HepG2 (cell line): ENCODE data around the gene POLR2H. TPM values are rescaled to one million over a fixed set of nuclear protein-coding genes. Genes with fewer than 3 reads are reported as not detected.

Source experiments
- ARNT ChIP-seq: fragments of 450-650 bp; IDR thresholded peaks from 2 replicates; pipeline ENCODE4 v1.6.1; 2017
- FOSL2 ChIP-seq: sonication (generic); formaldehyde crosslinking; IDR thresholded peaks from 2 replicates; pipeline ENCODE4 v1.4.0; 2020; ENCODE audit warnings: missing genetic modification reagents
- MTA3 ChIP-seq: sonication (generic); formaldehyde crosslinking; IDR thresholded peaks from 2 replicates; pipeline ENCODE4 v1.4.0; 2020; ENCODE audit warnings: missing genetic modification reagents
- NFIC ChIP-seq: IDR thresholded peaks from 2 replicates; pipeline ENCODE4 v1.6.1; 2012; ENCODE audit warnings: mild to moderate bottlenecking, low read length, inconsistent platforms
- RFX1 ChIP-seq: fragments of 450-650 bp; IDR thresholded peaks from 2 replicates; pipeline ENCODE4 v1.6.1; 2017
- TBX2 ChIP-seq: sonication (generic); formaldehyde crosslinking; IDR thresholded peaks from 2 replicates; pipeline ENCODE4 v1.5.0; 2020; ENCODE audit warnings: missing genetic modification reagents, mild to moderate bottlenecking, borderline replicate concordance
- TOE1 ChIP-seq: sonication (generic); formaldehyde crosslinking; IDR thresholded peaks from 2 replicates; pipeline ENCODE4 v1.4.0; 2020; ENCODE audit warnings: mild to moderate bottlenecking, missing genetic modification reagents
- ZEB1 ChIP-seq: IDR thresholded peaks from 2 replicates; pipeline ENCODE4 v1.6.1; 2012; ENCODE audit warnings: mild to moderate bottlenecking, low read depth, inconsistent platforms; ENCODE audit not compliant: insufficient replicate concordance
- ZFP41 ChIP-seq: sonication (generic); formaldehyde crosslinking; IDR thresholded peaks from 2 replicates; pipeline ENCODE4 v1.4.0; 2020; ENCODE audit warnings: mild to moderate bottlenecking, missing genetic modification reagents, borderline replicate concordance
- ZMYM2 ChIP-seq: sonication (generic); formaldehyde crosslinking; IDR thresholded peaks from 2 replicates; pipeline ENCODE4 v1.8.0; 2022; ENCODE audit warnings: mild to moderate bottlenecking, missing genetic modification reagents
- ZMYM4 ChIP-seq: sonication (generic); formaldehyde crosslinking; IDR thresholded peaks from 2 replicates; pipeline ENCODE4 v1.8.1; 2023; ENCODE audit warnings: mild to moderate bottlenecking, missing genetic modification reagents
- ZNF101 ChIP-seq: sonication (generic); formaldehyde crosslinking; IDR thresholded peaks from 2 replicates; pipeline ENCODE4 v1.4.0; 2020; ENCODE audit warnings: mild to moderate bottlenecking, low read depth, missing genetic modification reagents, borderline replicate concordance
- ZNF350 ChIP-seq: sonication (generic); formaldehyde crosslinking; IDR thresholded peaks from 2 replicates; pipeline ENCODE4 v1.4.0; 2020; ENCODE audit warnings: mild to moderate bottlenecking, low read depth, missing genetic modification reagents, borderline replicate concordance
- ZNF558 ChIP-seq: sonication (generic); formaldehyde crosslinking; IDR thresholded peaks from 2 replicates; pipeline ENCODE4 v1.9.0; 2022; ENCODE audit warnings: mild to moderate bottlenecking, missing genetic modification reagents, borderline replicate concordance
- ZNF564 ChIP-seq: sonication (generic); formaldehyde crosslinking; IDR thresholded peaks from 2 replicates; pipeline ENCODE4 v1.8.1; 2023; ENCODE audit warnings: mild to moderate bottlenecking, missing genetic modification reagents
- ZNF672 ChIP-seq: sonication (generic); formaldehyde crosslinking; IDR thresholded peaks from 2 replicates; pipeline ENCODE4 v1.8.1; 2022; ENCODE audit warnings: missing genetic modification reagents
- polyA plus RNA-seq, 8 experiments: library from polyadenylated mRNA; depleted of rRNA in 3 of 8; stranded (reverse) in 7 of 8; unstranded in 1 of 8; fragments of >200 nt; fragmentation: Illumina TruSeq in 4 of 8; extraction: Trizol in 4 of 8; gene quantifications; 2 replicates each; pipeline versions ENCODE4 v1.2.1 to v1.2.3, GENCODE V29; 2011 to 2016; ENCODE audit warnings: low read depth in 4 of 8, missing spikeins in 1 of 8, mixed read lengths in 1 of 8; ENCODE audit not compliant: insufficient read depth in 1 of 8
- total RNA-seq, 5 experiments: library from RNA; depleted of rRNA; stranded (reverse); fragments of >200 nt; fragmentation: Illumina TruSeq; extraction: Trizol; gene quantifications; 2 replicates each; pipeline ENCODE4 v1.2.3, GENCODE V29; 2016; ENCODE audit warnings: low read depth in 1 of 5
- TF ChIP-seq, protein P1 (sequence below): sonication (generic); formaldehyde crosslinking; IDR thresholded peaks from 2 replicates; pipeline ENCODE4 v1.9.0; 2022; ENCODE audit warnings: low read depth, missing genetic modification reagents
- TF ChIP-seq, protein P2 (sequence below): sonication (generic); formaldehyde crosslinking; IDR thresholded peaks from 2 replicates; pipeline ENCODE4; 2020; ENCODE audit warnings: missing genetic modification reagents, mild to moderate bottlenecking, borderline replicate concordance
- TF ChIP-seq, protein P3 (sequence below): sonication (generic); formaldehyde crosslinking; conservative IDR thresholded peaks from 2 replicates; pipeline ENCODE4 v1.5.0; 2020; ENCODE audit warnings: missing genetic modification reagents
- TF ChIP-seq, protein P4 (sequence below): sonication (generic); formaldehyde crosslinking; IDR thresholded peaks from 2 replicates; pipeline ENCODE4 v1.8.0; 2022; ENCODE audit warnings: missing genetic modification reagents, mild to moderate bottlenecking, inconsistent platforms, borderline replicate concordance
- TF ChIP-seq, protein P5 (sequence below): sonication (generic); formaldehyde crosslinking; IDR thresholded peaks from 2 replicates; pipeline ENCODE4 v1.5.0; 2020; ENCODE audit warnings: missing genetic modification reagents, mild to moderate bottlenecking, borderline replicate concordance
- TF ChIP-seq, protein P6 (sequence below): sonication (generic); formaldehyde crosslinking; IDR thresholded peaks from 2 replicates; pipeline ENCODE4 v1.5.1; 2020; ENCODE audit warnings: missing genetic modification reagents, mild to moderate bottlenecking, borderline replicate concordance

POLR2H gene
- total and polyA plus RNA-seq, 2 of the 13 experiments (the other 11 are each of a cell fraction or from before 2014, with no cell fraction given): 118 to 194 TPM

DNA sequence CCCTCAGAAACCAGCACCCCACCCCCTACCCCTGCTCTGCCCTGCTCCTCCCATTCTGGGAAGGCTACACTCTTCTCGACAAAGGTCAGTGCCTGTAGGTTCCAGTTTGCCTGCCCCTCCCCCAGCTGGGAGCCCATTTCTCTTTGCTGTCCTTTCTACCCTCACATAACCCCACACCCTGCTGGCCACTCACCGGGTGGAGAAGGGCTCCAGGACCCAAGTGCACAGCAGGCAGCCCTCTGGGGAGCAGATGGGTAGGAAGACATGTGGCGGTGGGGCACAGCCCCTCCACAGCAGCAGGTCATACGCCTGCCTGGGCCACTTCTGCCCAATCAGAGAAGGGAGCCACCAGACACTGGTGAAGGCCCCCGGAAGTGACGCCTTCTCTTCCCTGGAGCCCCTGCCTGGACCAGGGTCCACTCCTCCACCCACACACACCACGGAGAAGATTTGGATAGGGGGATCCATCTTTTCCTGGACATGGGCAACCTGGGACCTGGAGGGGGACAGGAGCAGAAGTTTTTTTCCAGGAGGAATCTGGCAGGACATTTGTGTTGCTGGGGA lies 16.5 kb downstream of the POLR2H start, which contains the start of gene THPO (continued):
- TF ChIP-seq, protein P1, sequence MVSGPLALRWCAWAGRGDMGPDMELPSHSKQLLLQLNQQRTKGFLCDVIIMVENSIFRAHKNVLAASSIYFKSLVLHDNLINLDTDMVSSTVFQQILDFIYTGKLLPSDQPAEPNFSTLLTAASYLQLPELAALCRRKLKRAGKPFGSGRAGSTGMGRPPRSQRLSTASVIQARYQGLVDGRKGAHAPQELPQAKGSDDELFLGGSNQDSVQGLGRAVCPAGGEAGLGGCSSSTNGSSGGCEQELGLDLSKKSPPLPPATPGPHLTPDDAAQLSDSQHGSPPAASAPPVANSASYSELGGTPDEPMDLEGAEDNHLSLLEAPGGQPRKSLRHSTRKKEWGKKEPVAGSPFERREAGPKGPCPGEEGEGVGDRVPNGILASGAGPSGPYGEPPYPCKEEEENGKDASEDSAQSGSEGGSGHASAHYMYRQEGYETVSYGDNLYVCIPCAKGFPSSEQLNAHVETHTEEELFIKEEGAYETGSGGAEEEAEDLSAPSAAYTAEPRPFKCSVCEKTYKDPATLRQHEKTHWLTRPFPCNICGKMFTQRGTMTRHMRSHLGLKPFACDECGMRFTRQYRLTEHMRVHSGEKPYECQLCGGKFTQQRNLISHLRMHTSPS: no peak
- TF ChIP-seq, protein P2, sequence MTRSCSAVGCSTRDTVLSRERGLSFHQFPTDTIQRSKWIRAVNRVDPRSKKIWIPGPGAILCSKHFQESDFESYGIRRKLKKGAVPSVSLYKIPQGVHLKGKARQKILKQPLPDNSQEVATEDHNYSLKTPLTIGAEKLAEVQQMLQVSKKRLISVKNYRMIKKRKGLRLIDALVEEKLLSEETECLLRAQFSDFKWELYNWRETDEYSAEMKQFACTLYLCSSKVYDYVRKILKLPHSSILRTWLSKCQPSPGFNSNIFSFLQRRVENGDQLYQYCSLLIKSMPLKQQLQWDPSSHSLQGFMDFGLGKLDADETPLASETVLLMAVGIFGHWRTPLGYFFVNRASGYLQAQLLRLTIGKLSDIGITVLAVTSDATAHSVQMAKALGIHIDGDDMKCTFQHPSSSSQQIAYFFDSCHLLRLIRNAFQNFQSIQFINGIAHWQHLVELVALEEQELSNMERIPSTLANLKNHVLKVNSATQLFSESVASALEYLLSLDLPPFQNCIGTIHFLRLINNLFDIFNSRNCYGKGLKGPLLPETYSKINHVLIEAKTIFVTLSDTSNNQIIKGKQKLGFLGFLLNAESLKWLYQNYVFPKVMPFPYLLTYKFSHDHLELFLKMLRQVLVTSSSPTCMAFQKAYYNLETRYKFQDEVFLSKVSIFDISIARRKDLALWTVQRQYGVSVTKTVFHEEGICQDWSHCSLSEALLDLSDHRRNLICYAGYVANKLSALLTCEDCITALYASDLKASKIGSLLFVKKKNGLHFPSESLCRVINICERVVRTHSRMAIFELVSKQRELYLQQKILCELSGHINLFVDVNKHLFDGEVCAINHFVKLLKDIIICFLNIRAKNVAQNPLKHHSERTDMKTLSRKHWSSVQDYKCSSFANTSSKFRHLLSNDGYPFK (CRISPR knock-in tag): peak; percentile 70; the same call in 1 of the 2 replicates
- no peak for TF ChIP-seq ZMYM2 (CRISPR knock-in tag)
- no peak for TF ChIP-seq ZNF101 (CRISPR knock-in tag)
- TF ChIP-seq TBX2 (CRISPR knock-in tag): peak; percentile 67
- no peak for TF ChIP-seq ZFP41 (CRISPR knock-in tag)
- TF ChIP-seq ZMYM4 (CRISPR knock-in tag): peak; percentile 73
- no peak for TF ChIP-seq ZEB1
- TF ChIP-seq, protein P3, sequence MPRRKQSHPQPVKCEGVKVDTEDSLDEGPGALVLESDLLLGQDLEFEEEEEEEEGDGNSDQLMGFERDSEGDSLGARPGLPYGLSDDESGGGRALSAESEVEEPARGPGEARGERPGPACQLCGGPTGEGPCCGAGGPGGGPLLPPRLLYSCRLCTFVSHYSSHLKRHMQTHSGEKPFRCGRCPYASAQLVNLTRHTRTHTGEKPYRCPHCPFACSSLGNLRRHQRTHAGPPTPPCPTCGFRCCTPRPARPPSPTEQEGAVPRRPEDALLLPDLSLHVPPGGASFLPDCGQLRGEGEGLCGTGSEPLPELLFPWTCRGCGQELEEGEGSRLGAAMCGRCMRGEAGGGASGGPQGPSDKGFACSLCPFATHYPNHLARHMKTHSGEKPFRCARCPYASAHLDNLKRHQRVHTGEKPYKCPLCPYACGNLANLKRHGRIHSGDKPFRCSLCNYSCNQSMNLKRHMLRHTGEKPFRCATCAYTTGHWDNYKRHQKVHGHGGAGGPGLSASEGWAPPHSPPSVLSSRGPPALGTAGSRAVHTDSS (CRISPR knock-in tag): no peak
- TF ChIP-seq, protein P4, sequence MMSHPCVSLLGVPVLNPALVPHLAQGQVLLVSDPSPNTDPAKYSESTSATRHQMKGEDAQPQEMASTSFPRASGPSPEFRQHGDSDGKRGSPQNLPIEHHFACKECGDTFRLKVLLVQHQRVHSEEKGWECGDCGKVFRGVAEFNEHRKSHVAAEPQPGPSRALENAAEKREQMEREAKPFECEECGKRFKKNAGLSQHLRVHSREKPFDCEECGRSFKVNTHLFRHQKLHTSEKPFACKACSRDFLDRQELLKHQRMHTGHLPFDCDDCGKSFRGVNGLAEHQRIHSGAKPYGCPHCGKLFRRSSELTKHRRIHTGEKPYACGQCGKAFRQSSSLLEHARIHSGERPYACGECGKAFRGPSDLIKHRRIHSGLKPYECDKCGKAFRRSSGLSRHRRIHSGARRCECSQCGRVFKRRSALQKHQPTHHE: no peak
- TF ChIP-seq ZNF564 (CRISPR knock-in tag): no peak
- TF ChIP-seq NFIC: no peak
- peak; percentile 18; the same call in 1 of the 2 replicates for TF ChIP-seq ZNF558
- no peak for TF ChIP-seq MTA3 (CRISPR knock-in tag)
- no peak for TF ChIP-seq FOSL2
- TF ChIP-seq TOE1 (CRISPR knock-in tag): no peak
- TF ChIP-seq ZNF350 (CRISPR knock-in tag): peak; percentile 79
- TF ChIP-seq RFX1: no peak
- TF ChIP-seq, protein P5, sequence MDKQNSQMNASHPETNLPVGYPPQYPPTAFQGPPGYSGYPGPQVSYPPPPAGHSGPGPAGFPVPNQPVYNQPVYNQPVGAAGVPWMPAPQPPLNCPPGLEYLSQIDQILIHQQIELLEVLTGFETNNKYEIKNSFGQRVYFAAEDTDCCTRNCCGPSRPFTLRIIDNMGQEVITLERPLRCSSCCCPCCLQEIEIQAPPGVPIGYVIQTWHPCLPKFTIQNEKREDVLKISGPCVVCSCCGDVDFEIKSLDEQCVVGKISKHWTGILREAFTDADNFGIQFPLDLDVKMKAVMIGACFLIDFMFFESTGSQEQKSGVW (CRISPR knock-in tag): no peak
- TF ChIP-seq ARNT: no peak
- TF ChIP-seq ZNF672 (CRISPR knock-in tag): no peak
- TF ChIP-seq, protein P6, sequence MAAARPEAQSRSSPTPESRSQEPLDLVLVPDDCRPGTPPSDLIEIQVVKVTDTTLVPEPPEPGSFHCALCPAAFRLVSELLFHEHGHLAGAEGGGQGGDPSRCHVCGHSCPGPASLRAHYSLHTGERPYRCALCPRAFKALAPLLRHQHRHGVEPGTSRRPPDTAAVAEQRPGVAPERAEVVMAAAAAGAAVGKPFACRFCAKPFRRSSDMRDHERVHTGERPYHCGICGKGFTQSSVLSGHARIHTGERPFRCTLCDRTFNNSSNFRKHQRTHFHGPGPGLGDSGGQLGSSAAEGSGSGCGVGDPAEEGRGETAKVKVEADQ (CRISPR knock-in tag): no peak
